ENCODE data around the gene CFL2.

CFL2 gene

DNA sequence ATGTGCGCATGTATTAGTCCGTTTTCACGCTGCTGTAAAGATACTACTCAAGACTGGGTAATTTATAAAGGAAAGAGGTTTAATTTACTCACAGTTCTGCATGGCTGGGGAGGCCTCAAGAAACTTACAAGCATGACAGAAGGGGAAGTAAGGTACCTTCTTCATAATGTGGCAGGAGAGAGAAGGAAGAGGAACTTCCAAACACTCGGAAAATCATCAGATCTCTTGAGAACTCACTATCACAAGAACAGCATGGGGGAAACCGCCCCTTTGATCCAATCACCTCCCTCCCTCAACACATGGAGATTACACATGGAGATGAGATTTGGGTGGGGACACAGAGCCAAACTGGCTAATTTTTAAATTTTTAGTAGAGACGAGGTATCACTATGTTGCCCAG is 42.7 kb downstream of the CFL2 start:
- no peaks in the 10 kb centered on the region for H3K36me3 ChIP-seq (replicated peaks; ENCODE audit: low read depth, low read length)
- no peak overlapping the region for H3K27ac ChIP-seq (ENCODE audit: low read length)
- no peaks in the 10 kb centered on the region for H3K4me1 ChIP-seq (ENCODE audit: low read length)
- TF ChIP-seq EZH2phosphoT487 (IDR thresholded peaks at IDR 0.05; ENCODE audit: low read depth) = no peak
- TF ChIP-seq, protein P1, sequence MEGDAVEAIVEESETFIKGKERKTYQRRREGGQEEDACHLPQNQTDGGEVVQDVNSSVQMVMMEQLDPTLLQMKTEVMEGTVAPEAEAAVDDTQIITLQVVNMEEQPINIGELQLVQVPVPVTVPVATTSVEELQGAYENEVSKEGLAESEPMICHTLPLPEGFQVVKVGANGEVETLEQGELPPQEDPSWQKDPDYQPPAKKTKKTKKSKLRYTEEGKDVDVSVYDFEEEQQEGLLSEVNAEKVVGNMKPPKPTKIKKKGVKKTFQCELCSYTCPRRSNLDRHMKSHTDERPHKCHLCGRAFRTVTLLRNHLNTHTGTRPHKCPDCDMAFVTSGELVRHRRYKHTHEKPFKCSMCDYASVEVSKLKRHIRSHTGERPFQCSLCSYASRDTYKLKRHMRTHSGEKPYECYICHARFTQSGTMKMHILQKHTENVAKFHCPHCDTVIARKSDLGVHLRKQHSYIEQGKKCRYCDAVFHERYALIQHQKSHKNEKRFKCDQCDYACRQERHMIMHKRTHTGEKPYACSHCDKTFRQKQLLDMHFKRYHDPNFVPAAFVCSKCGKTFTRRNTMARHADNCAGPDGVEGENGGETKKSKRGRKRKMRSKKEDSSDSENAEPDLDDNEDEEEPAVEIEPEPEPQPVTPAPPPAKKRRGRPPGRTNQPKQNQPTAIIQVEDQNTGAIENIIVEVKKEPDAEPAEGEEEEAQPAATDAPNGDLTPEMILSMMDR (IDR thresholded peaks at IDR 0.05; ENCODE audit: low read depth, low read length) = no peak
- no peaks in the 10 kb centered on the region for H3K9me3 ChIP-seq (ENCODE audit: insufficient read depth, low read length)
- H3K4me3 ChIP-seq (ENCODE audit: low read length) = no peak overlapping the region
- H3K79me2 ChIP-seq (ENCODE audit: low read length) = no peaks in the 10 kb centered on the region
- no peak overlapping the region for H3K4me2 ChIP-seq (ENCODE audit: low read length)
- H2AFZ ChIP-seq (ENCODE audit: low read depth, low read length) = no peak overlapping the region
- no peak overlapping the region for H3K9ac ChIP-seq (ENCODE audit: low read length)
- H3K27me3 ChIP-seq (ENCODE audit: low read depth, low read length) = no peaks in the 10 kb centered on the region
- no peaks in the 10 kb centered on the region for H4K20me1 ChIP-seq (ENCODE audit: insufficient read depth, low read length)

DNA sequence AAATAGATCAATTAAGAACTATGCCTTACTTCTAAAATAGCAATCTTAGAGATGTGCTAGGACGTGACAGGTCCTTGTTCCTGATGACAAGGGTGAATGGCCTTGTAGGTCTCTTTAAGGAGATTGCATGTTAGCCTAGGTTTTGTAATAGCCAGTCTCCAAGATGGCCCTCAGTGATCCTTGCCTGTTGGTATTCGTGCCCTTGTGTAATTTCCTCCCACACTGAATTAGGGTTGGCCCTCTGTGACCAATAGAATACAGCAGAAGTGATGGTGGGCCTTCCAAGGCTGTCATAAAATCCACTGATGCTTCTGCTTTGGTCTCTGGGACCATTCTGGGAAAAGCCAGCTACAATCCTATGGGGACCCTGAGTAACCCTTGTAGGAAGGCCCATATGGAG is 46.3 kb downstream of the CFL2 start:
- no peak overlapping the region for H3K4me3 ChIP-seq (ENCODE audit: low read length)
- no peaks in the 10 kb centered on the region for H3K27me3 ChIP-seq (ENCODE audit: low read depth, low read length)
- no peaks in the 10 kb centered on the region for H3K9me3 ChIP-seq (ENCODE audit: insufficient read depth, low read length)
- no peaks in the 10 kb centered on the region for H3K79me2 ChIP-seq (ENCODE audit: low read length)
- no peaks in the 10 kb centered on the region for H4K20me1 ChIP-seq (ENCODE audit: insufficient read depth, low read length)
- no peak overlapping the region for H3K4me2 ChIP-seq (ENCODE audit: low read length)
- H3K27ac ChIP-seq (ENCODE audit: low read length) = no peak overlapping the region
- no peak overlapping the region for H3K9ac ChIP-seq (ENCODE audit: low read length)
- H3K4me1 ChIP-seq (ENCODE audit: low read length) = no peaks in the 10 kb centered on the region
- no peak overlapping the region for H2AFZ ChIP-seq (ENCODE audit: low read depth, low read length)
- no peaks in the 10 kb centered on the region for H3K36me3 ChIP-seq (replicated peaks; ENCODE audit: low read depth, low read length)
- TF ChIP-seq EZH2phosphoT487 (IDR thresholded peaks at IDR 0.05; ENCODE audit: low read depth) = no peak
- TF ChIP-seq, protein P1 (IDR thresholded peaks at IDR 0.05; ENCODE audit: low read depth, low read length) = no peak

DNA sequence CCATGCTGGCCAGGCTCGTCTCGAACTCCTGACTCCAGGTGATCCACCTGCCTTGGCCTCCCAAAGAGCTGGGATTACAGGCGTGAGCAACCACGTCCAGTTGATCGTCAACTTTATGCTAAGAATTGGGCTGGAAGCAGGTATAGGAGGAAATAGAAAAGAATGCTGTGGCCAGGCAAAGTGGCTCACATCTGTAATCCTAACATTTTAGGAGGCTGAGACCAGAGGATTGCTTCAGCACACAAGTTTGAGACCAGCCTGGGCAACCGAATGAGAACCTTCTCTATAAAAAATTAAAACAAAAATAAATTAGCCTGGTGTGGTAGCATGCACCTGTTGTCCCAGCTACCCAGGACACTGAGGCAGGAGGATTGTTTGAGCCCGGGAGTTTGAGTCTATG is 47.4 kb downstream of the CFL2 start:
- H3K79me2 ChIP-seq (ENCODE audit: low read length) = no peaks in the 10 kb centered on the region
- H3K9ac ChIP-seq (ENCODE audit: low read length) = no peak overlapping the region
- H3K9me3 ChIP-seq (ENCODE audit: insufficient read depth, low read length) = no peaks in the 10 kb centered on the region
- H3K27me3 ChIP-seq (ENCODE audit: low read depth, low read length) = no peaks in the 10 kb centered on the region
- no peaks in the 10 kb centered on the region for H4K20me1 ChIP-seq (ENCODE audit: insufficient read depth, low read length)
- no peak for TF ChIP-seq EZH2phosphoT487 (IDR thresholded peaks at IDR 0.05; ENCODE audit: low read depth)
- TF ChIP-seq, protein P1 (IDR thresholded peaks at IDR 0.05; ENCODE audit: low read depth, low read length) = no peak
- H3K4me1 ChIP-seq (ENCODE audit: low read length) = no peaks in the 10 kb centered on the region
- no peak overlapping the region for H3K4me2 ChIP-seq (ENCODE audit: low read length)
- no peak overlapping the region for H3K27ac ChIP-seq (ENCODE audit: low read length)
- no peak overlapping the region for H3K4me3 ChIP-seq (ENCODE audit: low read length)
- H3K36me3 ChIP-seq (replicated peaks; ENCODE audit: low read depth, low read length) = no peaks in the 10 kb centered on the region
- no peak overlapping the region for H2AFZ ChIP-seq (ENCODE audit: low read depth, low read length)

DNA sequence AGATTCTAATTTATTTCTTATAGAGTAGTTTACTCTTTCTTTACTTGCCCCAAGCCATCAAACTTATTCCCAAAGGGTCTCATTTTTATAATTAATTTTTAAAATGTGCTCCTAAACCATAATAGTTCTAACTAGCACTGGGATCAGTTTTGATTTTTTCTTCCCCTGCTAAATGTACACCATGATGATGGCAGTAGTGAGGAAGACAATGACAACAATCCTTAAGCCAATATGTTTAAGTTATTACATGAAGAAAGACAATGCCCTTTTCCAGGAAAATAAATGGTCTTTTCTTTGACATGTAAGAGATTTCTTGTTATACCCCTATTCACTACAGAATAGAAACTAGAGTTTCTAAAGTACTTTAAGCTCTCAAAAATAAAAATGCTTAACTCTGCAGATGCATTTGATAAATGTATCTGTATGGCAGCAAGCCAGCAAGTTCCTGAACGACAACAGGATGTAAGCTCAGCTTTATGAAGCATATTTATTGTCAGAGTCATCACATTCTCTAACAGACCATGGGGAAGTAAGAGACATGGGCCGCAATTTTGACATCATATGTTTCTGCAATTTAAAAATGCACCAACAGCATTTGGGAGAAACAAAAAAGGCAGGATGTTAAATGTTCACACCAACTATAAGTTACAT is 48.5 kb downstream of the CFL2 start:
- no peak overlapping the region for H3K4me2 ChIP-seq (ENCODE audit: low read length)

More for the DNA sequence above, 48.5 kb downstream of the CFL2 start:
- H3K9ac ChIP-seq (ENCODE audit: low read length) = no peak overlapping the region
- H3K27ac ChIP-seq (ENCODE audit: low read length) = no peak overlapping the region
- no peaks in the 10 kb centered on the region for H3K79me2 ChIP-seq (ENCODE audit: low read length)
- TF ChIP-seq, protein P1 (IDR thresholded peaks at IDR 0.05; ENCODE audit: low read depth, low read length) = no peak
- no peak for TF ChIP-seq EZH2phosphoT487 (IDR thresholded peaks at IDR 0.05; ENCODE audit: low read depth)
- no peaks in the 10 kb centered on the region for H3K9me3 ChIP-seq (ENCODE audit: insufficient read depth, low read length)
- no peak overlapping the region for H3K4me3 ChIP-seq (ENCODE audit: low read length)
- H3K4me1 ChIP-seq (ENCODE audit: low read length) = no peaks in the 10 kb centered on the region
- H4K20me1 ChIP-seq (ENCODE audit: insufficient read depth, low read length) = no peaks in the 10 kb centered on the region
- no peaks in the 10 kb centered on the region for H3K27me3 ChIP-seq (ENCODE audit: low read depth, low read length)
- no peak overlapping the region for H2AFZ ChIP-seq (ENCODE audit: low read depth, low read length)
- H3K36me3 ChIP-seq (replicated peaks; ENCODE audit: low read depth, low read length) = no peaks in the 10 kb centered on the region

Data from OCI-LY3 (cell line).